GM19193 (cell line): ENCODE measurements around the gene MLIP.

Source experiments
- POLR2A ChIP-seq: IDR thresholded peaks from 4 replicates; pipeline ENCODE4 v1.6.1; 2011; ENCODE audit not compliant: insufficient read depth, insufficient read length; ENCODE audit errors: extremely low read depth

The MLIP gene, protein sequence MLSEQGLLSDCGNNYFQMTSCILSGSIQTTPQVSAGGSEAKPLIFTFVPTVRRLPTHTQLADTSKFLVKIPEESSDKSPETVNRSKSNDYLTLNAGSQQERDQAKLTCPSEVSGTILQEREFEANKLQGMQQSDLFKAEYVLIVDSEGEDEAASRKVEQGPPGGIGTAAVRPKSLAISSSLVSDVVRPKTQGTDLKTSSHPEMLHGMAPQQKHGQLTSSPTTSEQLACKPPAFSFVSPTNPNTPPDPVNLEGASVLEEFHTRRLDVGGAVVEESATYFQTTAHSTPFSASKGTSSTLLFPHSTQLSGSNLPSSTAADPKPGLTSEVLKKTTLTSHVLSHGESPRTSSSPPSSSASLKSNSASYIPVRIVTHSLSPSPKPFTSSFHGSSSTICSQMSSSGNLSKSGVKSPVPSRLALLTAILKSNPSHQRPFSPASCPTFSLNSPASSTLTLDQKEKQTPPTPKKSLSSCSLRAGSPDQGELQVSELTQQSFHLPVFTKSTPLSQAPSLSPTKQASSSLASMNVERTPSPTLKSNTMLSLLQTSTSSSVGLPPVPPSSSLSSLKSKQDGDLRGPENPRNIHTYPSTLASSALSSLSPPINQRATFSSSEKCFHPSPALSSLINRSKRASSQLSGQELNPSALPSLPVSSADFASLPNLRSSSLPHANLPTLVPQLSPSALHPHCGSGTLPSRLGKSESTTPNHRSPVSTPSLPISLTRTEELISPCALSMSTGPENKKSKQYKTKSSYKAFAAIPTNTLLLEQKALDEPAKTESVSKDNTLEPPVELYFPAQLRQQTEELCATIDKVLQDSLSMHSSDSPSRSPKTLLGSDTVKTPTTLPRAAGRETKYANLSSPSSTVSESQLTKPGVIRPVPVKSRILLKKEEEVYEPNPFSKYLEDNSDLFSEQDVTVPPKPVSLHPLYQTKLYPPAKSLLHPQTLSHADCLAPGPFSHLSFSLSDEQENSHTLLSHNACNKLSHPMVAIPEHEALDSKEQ

DNA sequence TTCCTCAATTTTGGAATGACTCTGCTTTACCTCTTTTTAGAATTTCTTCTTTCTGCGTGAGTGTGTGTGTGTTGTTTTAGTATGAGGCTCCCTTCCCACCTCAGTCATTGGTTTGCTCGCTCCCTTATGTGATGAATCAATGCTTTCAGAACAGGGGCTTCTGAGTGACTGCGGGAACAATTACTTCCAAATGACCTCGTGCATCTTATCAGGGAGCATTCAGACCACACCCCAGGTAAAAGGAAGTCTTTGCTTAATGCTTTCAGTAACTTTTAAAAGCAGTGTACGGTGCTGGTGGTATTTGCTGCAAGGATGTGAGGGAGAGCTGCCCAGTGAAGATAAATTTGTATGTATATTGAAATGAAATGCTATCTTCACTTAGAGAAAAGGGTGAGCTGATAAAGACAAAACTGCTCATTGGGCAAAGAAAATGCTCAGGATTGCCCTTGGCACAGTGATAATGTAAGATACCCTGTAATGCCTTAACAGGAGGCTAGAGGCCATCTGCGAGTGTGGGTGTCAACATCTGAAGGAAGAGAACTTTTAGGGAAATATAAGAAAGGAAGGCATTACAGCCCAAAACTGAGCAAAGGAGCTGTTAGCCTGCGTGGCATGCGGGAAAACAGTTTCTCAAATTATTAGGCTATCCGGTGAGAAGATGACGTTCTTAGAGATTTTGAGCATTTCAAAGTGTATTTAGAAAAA is at the start of gene MLIP:
Gene MLIP, plus strand, starts transcription at position 103 of the 705 bp plus-strand sequence. Its CDS starts 37 bp downstream, at position 140.
- no peak for TF ChIP-seq POLR2A

DNA sequence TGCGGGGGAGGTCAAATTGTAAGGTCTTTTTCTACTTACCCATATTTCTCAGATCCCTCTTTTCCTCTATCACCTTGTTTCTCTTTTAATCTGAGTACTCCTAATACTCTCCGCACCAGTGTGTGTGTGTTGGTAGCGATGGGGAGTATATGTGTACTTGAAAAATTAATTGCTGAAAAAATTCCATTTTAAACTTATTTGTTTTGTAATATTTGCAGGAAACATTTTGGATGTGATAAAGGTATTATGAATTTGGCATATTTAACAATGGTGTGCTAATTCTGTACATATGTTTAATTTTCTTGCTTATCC is 48.1 kb upstream of the MLIP start:
- no peak for TF ChIP-seq POLR2A

DNA sequence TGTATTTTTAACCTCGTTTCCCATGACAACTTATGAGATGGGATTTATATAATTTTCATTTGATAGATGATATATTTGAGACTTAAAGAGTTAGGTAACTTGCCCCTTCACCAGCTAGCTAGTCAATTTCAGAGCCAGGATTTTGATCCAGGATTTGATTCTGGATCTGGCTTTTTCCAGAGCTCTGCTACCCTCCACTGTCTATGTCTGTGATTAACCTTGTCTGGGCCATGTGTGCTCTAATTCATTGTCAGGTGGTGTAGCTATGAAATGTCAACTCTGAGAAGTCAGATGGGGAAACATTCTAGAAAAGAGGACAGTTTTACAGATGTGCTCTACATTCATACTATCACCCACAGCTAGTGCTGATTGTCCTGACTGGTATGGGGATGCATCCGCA is 42.5 kb upstream of the MLIP start:
- TF ChIP-seq POLR2A = no peak

DNA sequence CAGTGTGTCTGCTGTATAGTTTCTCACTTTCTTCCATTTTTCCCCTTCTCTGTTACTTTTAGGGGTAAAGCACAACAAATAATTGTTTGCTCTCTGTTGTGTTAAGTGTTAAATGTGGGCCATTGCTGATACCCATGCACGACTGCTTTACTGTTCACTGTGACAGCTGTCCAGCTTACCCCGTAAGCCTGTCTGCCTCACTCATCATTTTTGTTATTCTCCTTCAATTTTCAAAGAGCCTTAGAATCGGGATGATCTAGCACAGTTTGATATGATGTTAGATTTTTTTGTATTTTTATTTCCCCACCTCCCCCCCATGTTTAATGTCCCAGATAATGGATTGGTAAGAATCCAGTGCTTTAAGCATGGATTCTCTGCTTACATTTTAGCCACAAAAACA is 41.2 kb upstream of the MLIP start:
- TF ChIP-seq POLR2A = no peak

DNA sequence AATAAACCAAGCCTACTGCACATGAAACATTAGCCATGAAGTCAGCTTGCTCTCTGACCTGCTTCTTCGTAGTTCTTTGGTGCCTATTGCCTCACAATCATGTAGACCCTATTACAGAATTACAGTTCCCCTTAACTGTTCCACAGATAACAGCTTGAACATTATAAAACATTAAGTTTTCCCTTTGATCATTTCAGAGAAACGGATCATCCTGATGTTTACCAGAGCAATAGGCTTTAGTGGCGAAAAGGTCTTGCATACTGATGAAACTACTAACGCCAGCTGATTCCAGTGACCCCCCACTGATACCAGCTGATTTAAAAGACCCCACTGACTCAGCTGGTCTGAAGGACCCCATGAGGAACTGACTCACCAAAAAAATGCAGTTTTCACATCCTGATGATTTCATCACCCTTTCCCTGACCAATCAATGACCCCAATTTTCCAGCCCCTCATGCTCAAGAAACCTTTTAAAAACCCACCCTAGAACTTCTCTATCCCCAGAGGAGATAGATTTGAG is 39.4 kb upstream of the MLIP start:
- TF ChIP-seq POLR2A = no peak

DNA sequence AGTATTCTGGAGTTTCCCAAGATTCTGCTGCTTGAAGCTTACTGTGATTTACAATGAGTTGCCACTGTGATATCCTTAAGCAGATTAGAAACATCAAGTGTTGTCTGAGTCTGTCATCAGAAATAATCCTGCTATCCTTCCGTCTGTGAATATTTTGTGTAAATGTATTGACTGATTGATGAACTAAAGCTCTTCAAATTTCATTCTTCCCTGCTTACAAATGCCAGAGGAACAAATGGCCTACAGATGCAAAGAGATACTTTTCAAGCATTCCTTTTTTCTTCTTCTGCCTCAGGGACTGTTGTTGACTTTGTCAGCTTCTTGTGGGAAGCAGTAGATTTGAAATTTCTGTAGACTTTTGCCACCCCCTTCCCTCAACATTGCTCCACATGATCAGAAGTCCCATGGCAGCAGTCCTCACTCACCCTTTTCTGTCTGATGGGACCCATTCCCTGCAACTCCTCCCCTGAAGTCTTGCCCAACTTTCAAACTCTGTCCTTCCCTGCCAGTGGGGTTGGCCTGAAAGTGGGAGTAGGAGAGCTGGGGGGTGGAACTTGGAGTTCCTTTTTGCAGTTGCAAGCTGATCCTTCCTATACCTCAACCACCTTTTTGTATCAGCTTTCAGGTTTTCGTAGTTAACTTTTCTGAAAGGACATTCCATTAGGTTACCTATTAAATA is 38.5 kb upstream of the MLIP start:
- TF ChIP-seq POLR2A = no peak

DNA sequence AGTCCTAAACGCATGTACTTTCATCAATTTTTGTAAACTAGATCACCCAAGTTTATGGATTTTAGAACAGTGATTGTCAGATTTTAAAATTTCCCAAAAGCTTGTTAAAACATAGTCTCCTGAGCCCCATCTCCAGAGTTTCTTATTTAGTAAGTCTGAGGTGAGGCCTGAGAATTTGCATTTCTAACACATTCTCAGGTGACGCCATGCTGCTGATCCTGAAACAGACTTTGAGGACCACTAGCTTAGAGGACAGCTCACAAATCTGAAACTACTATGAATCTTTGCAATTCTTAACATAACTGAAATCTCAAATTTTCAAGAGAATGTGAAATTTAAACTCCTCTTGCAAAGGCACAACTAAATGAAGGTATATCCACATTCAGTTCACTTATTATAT is 37.8 kb upstream of the MLIP start:
- no peak for TF ChIP-seq POLR2A

DNA sequence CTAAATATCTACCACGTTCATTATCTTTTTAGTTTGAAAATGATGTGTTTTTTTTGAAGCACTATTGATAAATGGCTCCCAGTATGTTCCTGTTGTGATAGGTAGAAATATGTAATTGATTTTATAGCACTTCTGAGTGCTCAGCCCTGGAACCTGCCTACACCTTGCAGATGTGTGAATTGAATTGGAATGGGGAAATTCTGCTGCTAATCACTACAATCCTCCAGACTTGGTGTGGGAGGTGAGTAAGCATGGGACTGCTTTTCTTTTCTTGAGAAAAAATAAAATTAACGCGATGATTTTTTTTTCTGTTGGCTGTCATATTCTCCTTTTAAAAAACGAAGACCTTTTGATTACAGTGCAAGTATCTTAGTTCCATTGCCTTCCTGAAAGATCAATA is 37.1 kb upstream of the MLIP start:
- no peak for TF ChIP-seq POLR2A

DNA sequence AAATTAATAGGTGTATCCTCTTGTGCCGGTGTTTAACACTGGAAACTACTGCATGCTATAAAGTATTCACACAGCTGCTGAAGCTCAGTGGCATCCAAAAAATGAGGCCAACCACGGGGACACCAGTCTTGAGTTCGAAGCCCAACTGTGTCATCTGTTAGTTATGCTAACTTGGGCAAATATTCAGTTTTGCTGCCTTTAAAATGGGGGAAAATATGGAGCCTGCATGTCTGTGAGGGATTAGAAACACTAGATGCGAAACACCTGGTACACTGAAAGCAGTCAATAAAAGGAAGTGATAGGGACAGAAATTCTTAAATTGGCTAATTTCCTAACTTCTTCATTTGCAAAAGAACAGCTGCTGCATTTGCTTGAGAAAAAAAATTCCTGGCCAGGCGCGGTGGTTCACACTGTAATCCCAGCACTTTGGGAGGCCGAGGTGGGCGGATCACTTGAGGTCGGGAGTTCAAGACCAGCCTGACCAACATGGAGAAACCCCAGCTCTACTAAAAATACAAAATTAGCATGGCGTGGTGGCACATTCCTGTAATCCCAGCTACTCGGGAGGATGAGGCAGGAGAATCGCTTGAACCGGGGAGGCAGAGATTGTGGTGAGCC is 36.6 kb upstream of the MLIP start:
- TF ChIP-seq POLR2A = no peak

DNA sequence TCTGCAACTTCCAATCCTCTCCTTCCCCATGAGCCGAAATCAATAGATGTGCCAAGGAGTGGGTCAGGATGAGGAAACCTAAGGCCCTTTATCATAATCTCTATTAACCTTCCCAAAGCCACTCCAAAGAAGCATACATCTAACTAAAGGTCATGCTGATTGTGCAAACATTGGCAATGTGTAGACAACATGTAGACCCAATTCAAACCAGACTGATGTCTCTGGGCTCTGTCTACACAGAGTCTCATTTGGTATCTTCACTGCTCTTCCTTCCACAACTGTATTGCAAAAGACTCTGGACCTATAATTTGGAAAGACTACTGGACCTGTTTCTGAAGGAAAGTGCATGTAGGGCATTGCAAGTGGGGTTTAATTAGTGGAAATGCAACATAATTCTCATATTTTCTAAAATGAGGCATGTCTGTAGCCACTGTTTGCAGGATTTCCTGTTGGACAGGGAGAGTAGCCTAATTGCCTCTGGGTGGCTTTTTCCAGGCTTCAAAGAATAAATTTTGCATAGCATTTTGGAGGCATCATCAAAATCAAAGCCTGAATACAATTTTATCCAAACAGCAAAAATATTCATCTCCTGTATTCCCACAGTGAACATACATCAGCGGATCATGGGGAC is 35.0 kb upstream of the MLIP start:
- TF ChIP-seq POLR2A = no peak

DNA sequence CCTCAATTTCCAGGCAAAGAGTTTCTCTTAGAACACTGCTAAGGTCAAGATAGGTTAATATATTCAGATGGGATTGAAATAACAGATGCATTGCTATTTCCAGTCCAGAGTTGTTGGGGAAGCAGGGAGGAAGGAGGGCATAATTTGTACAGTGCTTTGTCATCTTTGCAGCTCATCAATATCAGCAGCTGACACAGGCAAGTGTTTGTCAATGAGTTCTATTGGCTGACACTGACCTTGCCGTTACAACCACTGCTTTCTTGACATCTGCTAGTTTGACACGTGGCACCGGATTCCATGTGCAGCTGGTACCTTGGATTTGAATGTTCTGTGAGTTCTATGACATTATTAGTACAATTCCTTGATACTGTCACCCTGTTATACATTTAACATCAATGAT is 28.0 kb upstream of the MLIP start:
- TF ChIP-seq POLR2A = no peak

DNA sequence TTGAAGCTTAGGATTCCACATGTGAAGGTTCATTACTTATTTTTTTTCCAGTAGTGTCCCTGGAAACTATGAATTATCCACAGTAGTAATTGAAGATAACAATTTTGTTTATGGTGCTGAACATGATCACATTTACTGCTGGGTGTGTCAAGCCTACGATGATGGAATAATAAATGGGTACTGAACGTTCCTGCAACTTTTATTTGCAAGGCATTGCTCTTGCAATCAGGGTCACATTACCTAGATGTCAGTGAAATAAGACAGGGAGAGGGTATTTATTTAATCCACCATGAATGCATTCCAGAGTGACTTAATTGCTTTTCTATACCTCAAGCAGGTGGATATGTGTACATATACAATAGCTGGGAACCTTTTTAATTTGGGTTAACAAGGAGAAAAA is 27.0 kb upstream of the MLIP start:
- TF ChIP-seq POLR2A = no peak

DNA sequence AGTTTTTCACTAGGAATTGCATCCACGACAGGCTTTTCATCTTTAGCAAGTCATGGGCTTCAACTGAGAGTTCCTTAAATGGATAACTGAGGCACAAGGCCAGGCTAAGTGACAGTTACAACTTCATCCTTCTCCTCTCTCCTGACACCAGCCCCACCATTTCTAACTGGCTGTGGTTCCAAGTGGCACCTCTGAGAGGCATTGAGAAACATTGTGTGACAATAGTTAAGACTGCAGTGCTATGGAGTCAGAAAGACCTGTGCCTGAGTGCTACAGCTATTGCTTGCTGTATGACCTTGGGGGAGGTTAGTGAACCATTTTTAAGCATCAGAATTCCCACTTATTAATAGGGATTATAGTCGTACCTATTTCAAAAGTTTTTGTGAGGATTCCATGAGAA is 26.2 kb upstream of the MLIP start:
- TF ChIP-seq POLR2A = no peak

DNA sequence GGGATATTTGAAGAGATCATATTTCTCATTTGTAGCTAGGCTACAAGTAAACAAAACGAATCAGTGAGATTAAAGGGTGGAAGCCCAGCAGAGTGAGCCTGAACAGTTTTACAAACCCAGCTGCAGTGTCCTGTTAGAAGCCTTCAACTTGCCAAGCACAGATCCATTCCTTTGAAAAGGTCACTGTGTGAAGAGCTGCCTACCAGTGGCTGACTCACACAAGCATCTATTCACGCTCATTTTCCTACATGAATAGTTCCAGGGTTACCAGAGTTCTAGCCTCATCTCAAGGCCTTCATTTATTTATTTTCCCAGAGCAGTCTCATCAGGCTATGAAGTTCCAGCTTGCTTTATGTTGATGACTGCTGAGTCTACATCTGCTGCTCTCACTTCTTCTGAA is 25.7 kb upstream of the MLIP start:
- no peak for TF ChIP-seq POLR2A
